Neuronal stem cell (in vitro differentiated cells): Measurements from ENCODE around the gene ATOH8.
A peak's percentile ranks its signal among the peaks of the same experiment; 100 is the strongest.

Source experiments
- DNase-seq: peaks from one replicate; pipeline ENCODE4 v3.0.0-alpha.2; 2013; ENCODE audit warnings: low spot score
- H2AFZ ChIP-seq: one replicate; pipeline ENCODE4 v1.6.1; 2013; ENCODE audit warnings: mild to moderate bottlenecking, low read length, inconsistent platforms
- H2AK5ac ChIP-seq: 2 replicates; pipeline ENCODE4 v1.6.1; 2013; ENCODE audit warnings: low read depth, mild to moderate bottlenecking, inconsistent platforms, low read length, moderate library complexity, mixed read lengths
- H2BK120ac ChIP-seq: 2 replicates; pipeline ENCODE4 v1.6.1; 2013; ENCODE audit warnings: low read depth, mild to moderate bottlenecking, inconsistent platforms, low read length, moderate library complexity, mixed read lengths
- H2BK12ac ChIP-seq: one replicate; pipeline ENCODE4 v1.6.1; 2013; ENCODE audit warnings: low read length, inconsistent platforms
- H2BK15ac ChIP-seq: 2 replicates; pipeline ENCODE4 v1.6.1; 2013; ENCODE audit warnings: mild to moderate bottlenecking, low read length, inconsistent platforms, mixed read lengths
- H2BK5ac ChIP-seq: one replicate; pipeline ENCODE4 v1.6.1; 2013; ENCODE audit warnings: inconsistent platforms, mild to moderate bottlenecking, low read length, moderate library complexity
- H3K14ac ChIP-seq: one replicate; pipeline ENCODE4 v1.6.1; 2013; ENCODE audit warnings: low read length, inconsistent platforms
- H3K18ac ChIP-seq: 2 replicates; pipeline ENCODE4 v1.6.1; 2013; ENCODE audit warnings: low read length, inconsistent platforms
- H3K23ac ChIP-seq: 2 replicates; pipeline ENCODE4 v1.6.1; 2013; ENCODE audit warnings: low read depth, mild to moderate bottlenecking, mixed read lengths, low read length, inconsistent platforms; ENCODE audit not compliant: poor library complexity
- H3K27ac ChIP-seq: replicated peaks from 3 replicates; pipeline ENCODE4 v1.5.1; 2013; ENCODE audit warnings: low read length, inconsistent platforms
- H3K27me3 ChIP-seq, 3 experiments: 2 replicates each; pipeline ENCODE4 v1.6.1; 2013; ENCODE audit warnings: low read length in 3 of 3, mild to moderate bottlenecking in 2 of 3, inconsistent platforms in 1 of 3, low read depth in 1 of 3, mixed read lengths in 1 of 3, moderate library complexity in 1 of 3; ENCODE audit not compliant: control insufficient read depth in 3 of 3, insufficient read depth in 3 of 3
- H3K36me3 ChIP-seq, 2 donors: replicated peaks in 1 of 2; 2 replicates each; pipeline ENCODE4 v1.6.1; 2013; ENCODE audit warnings: low read length in 2 of 2; ENCODE audit not compliant: control insufficient read depth in 2 of 2, insufficient read depth in 2 of 2
- H3K4ac ChIP-seq: 2 replicates; pipeline ENCODE4 v1.6.1; 2013; ENCODE audit warnings: inconsistent platforms, mild to moderate bottlenecking, low read length, moderate library complexity
- H3K4me1 ChIP-seq, 2 donors: 1 replicate in 1 of 2; 2 replicates in 1 of 2; pipeline ENCODE4 v1.6.1; 2013; ENCODE audit warnings: low read length in 2 of 2, low read depth in 1 of 2; ENCODE audit not compliant: control insufficient read depth in 2 of 2, insufficient read depth in 1 of 2
- H3K4me2 ChIP-seq: one replicate; pipeline ENCODE4 v1.6.1; 2013; ENCODE audit warnings: mild to moderate bottlenecking, low read length, inconsistent platforms; ENCODE audit not compliant: insufficient read depth, poor library complexity, severe bottlenecking
- H3K4me3 ChIP-seq, 2 donors: 2 replicates each; pipeline ENCODE4 v1.5.1; 2013; ENCODE audit warnings: low read length in 2 of 2, mild to moderate bottlenecking in 2 of 2, inconsistent platforms in 1 of 2, moderate library complexity in 1 of 2
- H3K79me1 ChIP-seq: one replicate; pipeline ENCODE4 v1.6.1; 2013; ENCODE audit warnings: low read depth, mild to moderate bottlenecking, inconsistent platforms, low read length, moderate library complexity
- H3K9ac ChIP-seq: one replicate; pipeline ENCODE4 v1.6.1; 2013; ENCODE audit warnings: mild to moderate bottlenecking, low read depth, low read length, inconsistent platforms; ENCODE audit not compliant: poor library complexity
- H3K9me3 ChIP-seq, 2 donors: replicated peaks in 1 of 2; 2 replicates each; pipeline versions ENCODE3 to v1.6.1; 2013; ENCODE audit warnings: low read length in 2 of 2, mild to moderate bottlenecking in 2 of 2, inconsistent platforms in 1 of 2, low read depth in 1 of 2, mixed read lengths in 1 of 2, moderate library complexity in 1 of 2; ENCODE audit not compliant: control insufficient read depth in 2 of 2, insufficient read depth in 1 of 2
- H4K8ac ChIP-seq: one replicate; pipeline ENCODE4 v1.6.1; 2013; ENCODE audit warnings: low read depth, mild to moderate bottlenecking, inconsistent platforms, low read length, moderate library complexity
- H4K91ac ChIP-seq: one replicate; pipeline ENCODE4 v1.6.1; 2013; ENCODE audit warnings: low read length, low read depth, mild to moderate bottlenecking, inconsistent platforms; ENCODE audit not compliant: poor library complexity
- WGBS, 2 donors: extraction: QIAGEN DNeasy Blood & Tissue Kit; methylation state at CpG; one replicate each; pipeline ENCODE4 v1.1.7; 2013; ENCODE audit warnings: missing lambda C conversion rate in 2 of 2, mixed read lengths in 1 of 2; ENCODE audit not compliant: insufficient read length in 2 of 2, insufficient replicate concordance in 1 of 2; ENCODE audit errors: extremely low coverage in 2 of 2; 5-methylcytosine and 5-hydroxymethylcytosine counted together

ATOH8 gene

GRCh38 chr2:85737961-85738360, 15.8 kb upstream of the ATOH8 start:
- Histone ChIP-seq H2AK5ac (no peak overlapping the region), H3K36me3 (no peaks in the 10 kb centered on the region), H3K9me3 (peaks cover 0 to 11% of the 10 kb centered on the region in 2 donors), H3K23ac (no peak overlapping the region), H3K14ac (no peak overlapping the region), H3K79me1 (no peaks in the 10 kb centered on the region), H3K4me2 (no peak overlapping the region), H3K27ac (no peak overlapping the region), H3K4ac (no peak overlapping the region), H2BK12ac (no peak overlapping the region), H3K4me1 (peaks cover 13 to 17% of the 10 kb centered on the region in 2 donors), H3K9ac (no peak overlapping the region), H2BK5ac (no peak overlapping the region), H3K18ac (no peak overlapping the region), H4K91ac (no peak overlapping the region), H4K8ac (no peak overlapping the region), H2AFZ (no peak overlapping the region), H3K4me3 (no peak overlapping the region), H2BK120ac (no peak overlapping the region), H2BK15ac (no peak overlapping the region), H3K27me3 (peaks cover 0 to 10% (median 0%) of the 10 kb centered on the region in 3 experiments)
- WGBS, 2 donors, result no CpG with 5 or more reads among the region's 4 CpGs
- no peak for DNase-seq

DNA sequence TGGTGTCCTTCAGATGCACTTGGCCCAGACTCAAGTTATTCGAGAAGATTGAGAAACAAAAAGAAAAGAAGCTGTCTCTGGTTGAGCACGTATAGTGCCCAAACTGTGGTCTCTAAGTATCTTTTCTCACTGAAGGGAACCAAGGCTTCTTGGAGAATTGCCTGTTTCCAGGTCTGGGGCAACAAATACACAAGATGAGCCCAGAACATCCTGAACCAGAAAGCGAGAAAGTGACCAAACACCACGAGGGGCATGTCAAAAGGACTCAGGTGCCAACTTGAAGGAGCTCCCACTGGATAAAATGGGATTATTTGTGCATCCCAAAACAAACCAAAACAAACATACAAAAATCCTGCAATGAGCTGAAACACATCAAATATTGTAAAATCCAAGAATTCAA, 13.6 kb upstream of the ATOH8 start:
- H3K27me3 ChIP-seq, result peaks cover 0 to 6% (median 0%) of the 10 kb centered on the region in 3 experiments
- no peak overlapping the region for H3K4me2 ChIP-seq
- H2AK5ac ChIP-seq, result no peak overlapping the region
- DNase-seq, result no peak
- no peak overlapping the region for H3K23ac ChIP-seq
- H2BK15ac ChIP-seq, result no peak overlapping the region
- H3K9me3 ChIP-seq, result peaks cover 0 to 11% of the 10 kb centered on the region in 2 donors
- H3K9ac ChIP-seq, result no peak overlapping the region
- no peak overlapping the region for H3K4ac ChIP-seq
- H2BK5ac ChIP-seq, result no peak overlapping the region
- no CpG with 5 or more reads among the region's 4 CpGs for WGBS, 2 donors
- no peak overlapping the region for H4K91ac ChIP-seq
- no peak overlapping the region for H2BK12ac ChIP-seq
- no peak overlapping the region for H2BK120ac ChIP-seq
- no peaks in the 10 kb centered on the region for H3K79me1 ChIP-seq
- H3K4me1 ChIP-seq, result peaks cover 18 to 23% of the 10 kb centered on the region in 2 donors
- no peak overlapping the region for H2AFZ ChIP-seq
- no peaks in the 10 kb centered on the region for H3K36me3 ChIP-seq
- no peak overlapping the region for H3K14ac ChIP-seq
- no peak overlapping the region for H3K4me3 ChIP-seq
- H3K18ac ChIP-seq, result no peak overlapping the region
- no peak overlapping the region for H4K8ac ChIP-seq
- H3K27ac ChIP-seq, result no peak overlapping the region

DNA sequence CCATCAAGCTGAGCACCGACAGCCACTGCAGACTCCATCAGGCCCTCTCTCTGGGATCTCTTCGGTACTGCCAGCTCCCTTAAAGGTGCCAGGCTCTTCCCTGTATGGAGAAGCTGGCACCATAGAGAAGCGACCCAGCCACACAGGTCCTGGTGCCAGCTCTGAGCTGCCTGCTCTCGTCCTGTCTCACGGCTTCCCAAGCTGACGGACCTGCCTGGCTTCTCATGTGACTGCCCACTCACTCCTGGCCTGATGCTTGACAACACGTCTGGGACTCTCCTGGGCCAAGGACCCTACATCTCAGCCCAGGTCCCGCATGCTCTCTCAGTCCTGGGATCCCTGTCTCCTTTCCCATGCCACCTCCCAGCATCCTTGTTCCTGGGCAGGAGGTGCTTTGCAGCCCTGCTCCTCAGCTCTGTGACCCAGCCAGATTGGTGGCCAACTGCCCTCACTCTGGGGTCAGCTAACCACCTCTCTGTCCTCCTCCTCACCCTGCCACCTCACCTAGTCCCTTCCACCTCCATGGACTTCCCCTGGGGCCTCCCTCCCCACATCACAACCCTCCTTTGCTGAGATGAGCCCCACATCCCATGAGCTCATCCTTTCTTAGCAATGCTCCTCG, 12.5 kb upstream of the ATOH8 start:
- DNase-seq, result no peak
- no peak overlapping the region for H3K4me3 ChIP-seq
- H3K23ac ChIP-seq, result peak overlapping the region; percentile 37
- peaks cover 0 to 11% of the 10 kb centered on the region in 2 donors for H3K9me3 ChIP-seq
- H3K18ac ChIP-seq, result peak overlapping the region; percentile 85
- H2AFZ ChIP-seq, result peak overlapping the region; percentile 84
- peak overlapping the region; percentile 64 for H2AK5ac ChIP-seq
- H3K14ac ChIP-seq, result peak overlapping the region; percentile 72
- no CpG with 5 or more reads among the region's 9 CpGs for WGBS, 2 donors
- peak overlapping the region; percentile 90 for H4K91ac ChIP-seq
- peak overlapping the region; percentile 80 for H2BK12ac ChIP-seq
- peak overlapping the region; percentile 88 for H4K8ac ChIP-seq
- H2BK5ac ChIP-seq, result peak overlapping the region; percentile 8
- no peaks in the 10 kb centered on the region for H3K36me3 ChIP-seq
- H2BK120ac ChIP-seq, result peak overlapping the region; percentile 57
- H3K79me1 ChIP-seq, result no peaks in the 10 kb centered on the region
- H3K9ac ChIP-seq, result no peak overlapping the region
- peak overlapping the region; percentile 78 for H3K27ac ChIP-seq
- no peaks in the 10 kb centered on the region for H3K27me3 ChIP-seq
- H2BK15ac ChIP-seq, result peak overlapping the region; percentile 96
- peaks cover 21 to 26% of the 10 kb centered on the region in 2 donors for H3K4me1 ChIP-seq
- no peak overlapping the region for H3K4ac ChIP-seq
- H3K4me2 ChIP-seq, result no peak overlapping the region

DNA sequence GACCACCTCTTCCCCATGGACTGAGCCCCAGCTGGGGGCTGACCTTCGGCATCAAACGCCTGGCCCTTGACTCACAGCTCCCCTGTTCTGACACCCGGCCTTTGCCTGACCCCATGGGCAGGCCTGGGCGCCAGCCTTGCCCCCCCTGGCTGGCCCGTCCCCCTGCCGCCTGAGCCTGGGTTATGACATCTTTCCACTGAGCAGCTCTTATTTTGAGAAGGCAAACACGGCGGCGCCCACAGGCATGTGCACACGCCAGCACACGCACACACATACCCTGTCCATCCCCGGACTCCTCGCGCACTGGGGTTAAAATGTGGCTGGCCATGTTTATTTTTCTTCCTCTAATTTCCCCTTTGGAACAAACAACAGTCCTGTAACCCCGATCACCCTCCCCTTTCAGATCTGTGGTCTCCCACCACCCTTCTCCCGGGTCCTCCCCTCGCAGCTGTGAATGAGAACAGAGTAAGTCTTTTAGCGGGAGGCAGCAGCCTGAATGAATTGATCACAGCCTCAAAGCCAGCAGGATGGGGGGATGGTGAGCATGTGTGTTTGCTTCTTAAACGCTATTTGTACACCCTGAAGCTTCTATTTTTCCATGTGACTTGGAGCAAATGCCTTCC, 11.8 kb upstream of the ATOH8 start:
- peak overlapping the region; percentile 88 for H4K8ac ChIP-seq
- no peaks in the 10 kb centered on the region for H3K27me3 ChIP-seq
- H3K27ac ChIP-seq, result peak overlapping the region; percentile 78
- H3K4ac ChIP-seq, result no peak overlapping the region
- peak overlapping the region; percentile 80 for H2BK12ac ChIP-seq
- H4K91ac ChIP-seq, result peak overlapping the region; percentile 19
- peak overlapping the region; percentile 84 for H2AFZ ChIP-seq
- H3K4me1 ChIP-seq, result peaks cover 21 to 26% of the 10 kb centered on the region in 2 donors
- H2BK15ac ChIP-seq, result peak overlapping the region; percentile 96
- peak overlapping the region; percentile 8 for H2BK5ac ChIP-seq
- peak overlapping the region in 1 of 2 donors; percentile 26 for H3K4me3 ChIP-seq
- H2BK120ac ChIP-seq, result peak overlapping the region; percentile 57
- H3K79me1 ChIP-seq, result no peaks in the 10 kb centered on the region
- WGBS, 2 donors, result no CpG with 5 or more reads among the region's 19 CpGs
- no peaks in the 10 kb centered on the region for H3K36me3 ChIP-seq
- DNase-seq, result peak; percentile 60
- peaks cover 0 to 11% of the 10 kb centered on the region in 2 donors for H3K9me3 ChIP-seq
- peak overlapping the region; percentile 64 for H2AK5ac ChIP-seq
- peak overlapping the region; percentile 41 for H3K4me2 ChIP-seq
- peak overlapping the region; percentile 37 for H3K23ac ChIP-seq
- no peak overlapping the region for H3K14ac ChIP-seq
- H3K18ac ChIP-seq, result peak overlapping the region; percentile 85
- H3K9ac ChIP-seq, result no peak overlapping the region
